Smooth muscle cell of the pulmonary artery (primary cell): ENCODE measurements around the gene DRD2. TPM values are rescaled to one million over a fixed set of nuclear protein-coding genes. Genes with fewer than 3 reads are reported as not detected.

Source experiments
- total RNA-seq: library from RNA; depleted of rRNA; stranded (reverse); fragments of >200 nt; gene quantifications from 2 replicates; pipeline ENCODE4 v1.2.3, GENCODE V29; 2014

DRD2 gene
- total RNA-seq = not detected in 2 replicates

DNA sequence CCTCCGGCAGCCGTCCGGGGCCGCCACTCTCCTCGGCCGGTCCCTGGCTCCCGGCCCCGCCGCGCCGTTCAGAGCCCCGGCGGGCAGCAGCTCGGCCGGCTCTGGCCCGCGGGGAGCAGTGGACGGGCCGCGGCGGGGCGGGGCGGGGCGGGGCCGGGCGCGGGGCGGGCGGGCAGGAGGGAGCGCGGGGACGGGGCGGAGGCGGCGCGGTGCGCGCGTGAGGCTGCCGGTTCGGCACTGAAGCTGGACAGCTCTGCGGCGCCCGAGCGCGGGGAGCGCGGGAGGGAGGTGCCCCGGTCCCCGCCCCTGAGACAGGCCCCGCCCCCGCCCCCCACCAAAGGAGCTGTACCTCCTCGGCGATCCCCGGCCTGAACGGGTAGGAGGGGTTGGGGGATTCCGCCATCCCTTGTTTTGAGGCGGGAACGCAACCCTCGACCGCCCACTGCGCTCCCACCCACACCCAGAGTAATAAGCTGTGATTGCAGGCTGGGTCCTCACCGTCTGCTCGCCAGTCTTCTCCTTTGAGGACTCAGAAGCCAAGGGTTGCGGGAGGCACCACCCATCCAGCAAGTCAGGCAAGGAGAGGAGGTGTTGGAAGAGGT is at the start of gene DRD2:
DRD2 (minus strand) TSS at position 239 of the 602 bp plus-strand sequence. CDS start 50,747 bp downstream, outside the sequence.

GRCh38 chr11:113387605-113388211 is 87.5 kb downstream of the DRD2 start, which contains the start of gene ANKK1:
ANKK1 (plus strand) TSS chr11:113387779; CDS start chr11:113387885, 106 bp downstream.

Other genes with a start within 250 kb of the DRD2 start
- 7.9 and 9.8 TPM in 2 replicates for gene TTC12, start 160.8 kb downstream of the DRD2 start, total RNA-seq
- gene ANKK1, start 87.6 kb downstream of the DRD2 start, total RNA-seq = 0.07 TPM in 1 of 2 replicates, not detected in the other
- gene TMPRSS5, start 230.9 kb upstream of the DRD2 start, total RNA-seq = 0.07 TPM in 2 replicates